Testis (tissue), 2 donors: ENCODE results near the gene AVL9.
"Not testable (repeated sequence)": the region's sequence is repeated elsewhere in the genome, so short reads cannot be mapped to it uniquely, and the experiment has no call there.

ENCODE experiments used
- CTCF ChIP-seq, 3 experiments: fragments of 450-650 bp in 2 of 3; fragments of 200-600 bp in 1 of 3; sonication (generic) in 1 of 3; IDR thresholded peaks; one replicate each; pipeline ENCODE4 v1.5.1; 2016 to 2019; ENCODE audit warnings: antibody characterized with exemption in 3 of 3, mild to moderate bottlenecking in 2 of 3, moderate library complexity in 1 of 3
- POLR2A ChIP-seq: fragments of 450-650 bp; IDR thresholded peaks from one replicate; pipeline ENCODE4 v1.6.1; 2017; ENCODE audit warnings: antibody characterized with exemption, mild to moderate bottlenecking, moderate library complexity

GRCh38 chr7:32470004-32470403 is 25.3 kb upstream of the AVL9 start:
- TF ChIP-seq CTCF (IDR thresholded peaks at IDR 0.05); POLR2A: not testable (repeated sequence)
